SIG-M5 treated with dmso at 0.1 percent for 504 hours (cell line): ENCODE results near the gene LMBRD2.
A peak's percentile ranks its signal among the peaks of the same experiment; 100 is the strongest.
"Not testable (repeated sequence)": the region's sequence is repeated elsewhere in the genome, so short reads cannot be mapped to it uniquely, and the experiment has no call there.

ENCODE experiments used
- DNase-seq: peaks from one replicate; lab custom pipeline; 2025; ENCODE audit not compliant: unreplicated experiment; lab: John Stamatoyannopoulos, UW

The LMBRD2 gene

GRCh38 chr5:36162810-36163486 is 11.3 kb upstream of the LMBRD2 start:
- DNase-seq, result no peak

- no peak for DNase-seq
These were observed 9.7 kb upstream of the LMBRD2 start for GRCh38 chr5:36161361-36161760.

- no peak for DNase-seq
These were observed 8.9 kb upstream of the LMBRD2 start for GRCh38 chr5:36160617-36161016.

- DNase-seq, result no peak
These were observed 6.5 kb upstream of the LMBRD2 start for GRCh38 chr5:36158144-36158543.

GRCh38 chr5:36156619-36157018 is 4.9 kb upstream of the LMBRD2 start:
- no peak for DNase-seq

GRCh38 chr5:36156121-36156601 is 4.5 kb upstream of the LMBRD2 start:
- DNase-seq, result no peak

- DNase-seq, result no peak
These were observed 3.6 kb upstream of the LMBRD2 start for GRCh38 chr5:36155291-36155690.

- no peak for DNase-seq
These were observed 2.0 kb upstream of the LMBRD2 start for GRCh38 chr5:36153726-36154125.

GRCh38 chr5:36153298-36153677 is 1.6 kb upstream of the LMBRD2 start:
- DNase-seq, result no peak

- peak; percentile 18 for DNase-seq
These were observed 924 bp upstream of the LMBRD2 start for GRCh38 chr5:36152324-36153297.

GRCh38 chr5:36150676-36151433 is 832 bp downstream of the LMBRD2 start:
- peak; percentile 89 for DNase-seq

GRCh38 chr5:36147681-36148080 is 4.0 kb downstream of the LMBRD2 start:
- no peak for DNase-seq

- no peak for DNase-seq
These were observed 5.3 kb downstream of the LMBRD2 start for GRCh38 chr5:36146390-36146789.

GRCh38 chr5:36145311-36145710 is 6.4 kb downstream of the LMBRD2 start:
- no peak for DNase-seq

GRCh38 chr5:36138900-36139683 is 12.6 kb downstream of the LMBRD2 start:
- DNase-seq, result no peak

- no peak for DNase-seq
These were observed 15.1 kb downstream of the LMBRD2 start for GRCh38 chr5:36136581-36136980.

- no peak for DNase-seq
These were observed 15.7 kb downstream of the LMBRD2 start for GRCh38 chr5:36135988-36136387.

- DNase-seq, result not testable (repeated sequence)
These were observed 18.7 kb downstream of the LMBRD2 start for GRCh38 chr5:36133009-36133408.

GRCh38 chr5:36129666-36130065 is 22.0 kb downstream of the LMBRD2 start:
- DNase-seq, result not testable (repeated sequence)

- DNase-seq, result no peak
These were observed 22.9 kb downstream of the LMBRD2 start for GRCh38 chr5:36128795-36129194.

- no peak for DNase-seq
These were observed 25.8 kb downstream of the LMBRD2 start for GRCh38 chr5:36125868-36126267.
